Measurements from ENCODE around the gene ZNF543. TPM values are rescaled to one million over a fixed set of nuclear protein-coding genes. Genes with fewer than 3 reads are reported as not detected.

ZNF543 gene
- total and polyA plus RNA-seq, 2 of the 4 experiments (the other 2 are of a cell fraction): 1.8 to 9.0 TPM

DNA sequence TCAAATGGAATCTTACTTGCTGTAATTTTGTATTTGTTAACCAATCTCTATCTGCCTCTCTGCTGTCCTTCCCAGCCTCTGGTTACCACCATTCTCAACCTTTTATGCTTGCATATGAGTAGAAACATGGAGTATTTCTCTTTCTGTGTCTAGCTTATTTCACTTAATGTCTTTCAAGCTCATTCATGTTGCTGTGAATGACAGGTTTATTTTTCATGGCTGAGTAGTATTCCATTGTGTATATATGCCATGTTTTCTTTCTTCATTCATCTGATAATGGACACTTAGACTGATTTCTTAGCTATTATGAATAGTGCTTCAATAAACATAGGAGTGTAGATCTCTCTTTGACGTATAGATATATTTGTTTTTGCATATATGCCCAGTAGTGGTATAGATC, 26.6 kb upstream of the ZNF543 start:
- no peak overlapping the region for H3K14ac ChIP-seq (replicated peaks; ENCODE audit: low read depth, low read length)
- H2BK15ac ChIP-seq (ENCODE audit: low read depth, low read length): no peak overlapping the region
- H4K5ac ChIP-seq (ENCODE audit: low read depth, low read length): no peak overlapping the region
- H2BK5ac ChIP-seq (ENCODE audit: low read depth, low read length, poor library complexity, severe bottlenecking): no peak overlapping the region
- CTCF ChIA-PET: interaction anchor here (0.6 to 1.2 kb wide), 2 partner anchors 8 to 22 kb away, joined by 3 to 4 read pairs; no protein-coding TSS in a partner anchor
- BruUV-seq (replicated peaks): no TSS peak
- intact Hi-C loops (cut with micrococcal nuclease): no loop called here
- H3K4me3 ChIP-seq (ENCODE audit: insufficient read depth, low read depth, low read length): no peak overlapping the region
- peaks cover 49% of the 10 kb centered on the region for H3K36me3 ChIP-seq (ENCODE audit: control insufficient read depth, insufficient read depth, low read length)
- no peak overlapping the region for H4K8ac ChIP-seq (ENCODE audit: low read depth in 2 of 2, low read length in 2 of 2)
- no peak overlapping the region for H2AFZ ChIP-seq (replicated peaks; ENCODE audit: low read length, poor library complexity)
- no CpG with 5 or more reads among the region's 1 CpG for WGBS, 2 experiments (ENCODE audit: extremely low coverage in 2 of 2, insufficient read length in 1 of 2)
- H3K23ac ChIP-seq (ENCODE audit: low read depth, low read length): no peak overlapping the region
- no peak overlapping the region for H3K4ac ChIP-seq (ENCODE audit: low read depth, low read length)
- in situ Hi-C loops (cut with MboI; ENCODE audit: low sequenced_read_pairs): no loop called here
- no peaks in the 10 kb centered on the region for H3K27me3 ChIP-seq (ENCODE audit: control insufficient read depth, insufficient read depth, low read length)
- no peak overlapping the region for H3K27ac ChIP-seq (ENCODE audit: insufficient read depth, low read length)
- no peak overlapping the region for H2AK5ac ChIP-seq (ENCODE audit: low read depth, low read length)
- ATAC-seq (ENCODE audit: low read depth) (no peak), DNase-seq (no peak)
- no peak overlapping the region for H2BK120ac ChIP-seq (ENCODE audit: low read depth, low read length)
- H3K56ac ChIP-seq (ENCODE audit: extremely low read depth, insufficient read depth, low read length): no peak overlapping the region
- H2AK9ac ChIP-seq (replicated peaks; ENCODE audit: low read depth, low read length, poor library complexity): no peak overlapping the region
- no peak overlapping the region for H4K91ac ChIP-seq (ENCODE audit: insufficient read depth, low read depth, low read length)
- dilution Hi-C loops (cut with HindIII; ENCODE audit: low sequenced_read_pairs, unreplicated experiment): no loop called here
- POLR2A ChIA-PET (ENCODE audit: unreplicated experiment): no interaction called here
- H3K9me3 ChIP-seq (ENCODE audit: control insufficient read depth, insufficient read depth, low read length): peaks cover 25% of the 10 kb centered on the region
- H4K20me1 ChIP-seq (ENCODE audit: insufficient read depth, low read length): peaks cover 26% of the 10 kb centered on the region
- no peaks in the 10 kb centered on the region for H3K9me1 ChIP-seq (ENCODE audit: insufficient read depth, low read length)
- H3K4me2 ChIP-seq (ENCODE audit: low read depth, low read length): no peak overlapping the region
- H3K9ac ChIP-seq (ENCODE audit: low read depth, low read length): no peak overlapping the region
- H2BK20ac ChIP-seq (ENCODE audit: low read depth, low read length): no peak overlapping the region
- peaks cover 32 to 40% of the 10 kb centered on the region in 2 experiments for H3K79me1 ChIP-seq (ENCODE audit: low read depth in 1 of 2, low read length in 2 of 2)
- no peaks in the 10 kb centered on the region for H3K4me1 ChIP-seq (ENCODE audit: control insufficient read depth, insufficient read depth, low read length)
- TF ChIP-seq MAZ (IDR thresholded peaks at IDR 0.05; ENCODE audit: borderline replicate concordance, low read depth, low read length) (no peak), CEBPB (IDR thresholded peaks at IDR 0.05; ENCODE audit: low read depth, low read length) (no peak), RCOR1 (IDR thresholded peaks at IDR 0.05; ENCODE audit: insufficient replicate concordance, low read length) (no peak), BHLHE40 (IDR thresholded peaks at IDR 0.05; ENCODE audit: low read depth, low read length) (no peak), FOS (IDR thresholded peaks at IDR 0.05; ENCODE audit: low read depth, low read length) (no peak), RFX5 (IDR thresholded peaks at IDR 0.05; ENCODE audit: low read depth, low read length) (no peak), RAD21 (IDR thresholded peaks at IDR 0.05; ENCODE audit: low read length) (no peak), MXI1 (IDR thresholded peaks at IDR 0.05; ENCODE audit: borderline replicate concordance, low read depth, low read length) (no peak), NFE2L2 (IDR thresholded peaks at IDR 0.05; ENCODE audit: low read depth, low read length) (no peak), CHD1 (IDR thresholded peaks at IDR 0.05; ENCODE audit: low read depth, low read length) (no peak), POLR2A (IDR thresholded peaks at IDR 0.05; ENCODE audit: low read depth, low read length) (no peak), SMC3 (IDR thresholded peaks at IDR 0.05; ENCODE audit: low read depth, low read length) (no peak), MAFK (IDR thresholded peaks at IDR 0.05; ENCODE audit: low read depth, low read length) (no peak)
- TF ChIP-seq, protein P1, sequence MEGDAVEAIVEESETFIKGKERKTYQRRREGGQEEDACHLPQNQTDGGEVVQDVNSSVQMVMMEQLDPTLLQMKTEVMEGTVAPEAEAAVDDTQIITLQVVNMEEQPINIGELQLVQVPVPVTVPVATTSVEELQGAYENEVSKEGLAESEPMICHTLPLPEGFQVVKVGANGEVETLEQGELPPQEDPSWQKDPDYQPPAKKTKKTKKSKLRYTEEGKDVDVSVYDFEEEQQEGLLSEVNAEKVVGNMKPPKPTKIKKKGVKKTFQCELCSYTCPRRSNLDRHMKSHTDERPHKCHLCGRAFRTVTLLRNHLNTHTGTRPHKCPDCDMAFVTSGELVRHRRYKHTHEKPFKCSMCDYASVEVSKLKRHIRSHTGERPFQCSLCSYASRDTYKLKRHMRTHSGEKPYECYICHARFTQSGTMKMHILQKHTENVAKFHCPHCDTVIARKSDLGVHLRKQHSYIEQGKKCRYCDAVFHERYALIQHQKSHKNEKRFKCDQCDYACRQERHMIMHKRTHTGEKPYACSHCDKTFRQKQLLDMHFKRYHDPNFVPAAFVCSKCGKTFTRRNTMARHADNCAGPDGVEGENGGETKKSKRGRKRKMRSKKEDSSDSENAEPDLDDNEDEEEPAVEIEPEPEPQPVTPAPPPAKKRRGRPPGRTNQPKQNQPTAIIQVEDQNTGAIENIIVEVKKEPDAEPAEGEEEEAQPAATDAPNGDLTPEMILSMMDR (conservative IDR thresholded peaks at IDR 0.05; ENCODE audit: low read depth, low read length): no peak
- TF ChIP-seq, protein P2, sequence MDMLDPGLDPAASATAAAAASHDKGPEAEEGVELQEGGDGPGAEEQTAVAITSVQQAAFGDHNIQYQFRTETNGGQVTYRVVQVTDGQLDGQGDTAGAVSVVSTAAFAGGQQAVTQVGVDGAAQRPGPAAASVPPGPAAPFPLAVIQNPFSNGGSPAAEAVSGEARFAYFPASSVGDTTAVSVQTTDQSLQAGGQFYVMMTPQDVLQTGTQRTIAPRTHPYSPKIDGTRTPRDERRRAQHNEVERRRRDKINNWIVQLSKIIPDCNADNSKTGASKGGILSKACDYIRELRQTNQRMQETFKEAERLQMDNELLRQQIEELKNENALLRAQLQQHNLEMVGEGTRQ (IDR thresholded peaks at IDR 0.05; ENCODE audit: low read depth, low read length): no peak
- TF ChIP-seq, protein P3, sequence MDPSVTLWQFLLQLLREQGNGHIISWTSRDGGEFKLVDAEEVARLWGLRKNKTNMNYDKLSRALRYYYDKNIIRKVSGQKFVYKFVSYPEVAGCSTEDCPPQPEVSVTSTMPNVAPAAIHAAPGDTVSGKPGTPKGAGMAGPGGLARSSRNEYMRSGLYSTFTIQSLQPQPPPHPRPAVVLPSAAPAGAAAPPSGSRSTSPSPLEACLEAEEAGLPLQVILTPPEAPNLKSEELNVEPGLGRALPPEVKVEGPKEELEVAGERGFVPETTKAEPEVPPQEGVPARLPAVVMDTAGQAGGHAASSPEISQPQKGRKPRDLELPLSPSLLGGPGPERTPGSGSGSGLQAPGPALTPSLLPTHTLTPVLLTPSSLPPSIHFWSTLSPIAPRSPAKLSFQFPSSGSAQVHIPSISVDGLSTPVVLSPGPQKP (IDR thresholded peaks at IDR 0.05; ENCODE audit: borderline replicate concordance, low read depth, low read length): no peak
- no peak overlapping the region for H3K18ac ChIP-seq (ENCODE audit: low read depth, low read length)
